Keratinocyte (primary cell): ENCODE results near the gene HNRNPA2B1.

Source experiments
- EZH2 ChIP-seq: IDR thresholded peaks from one replicate; pipeline ENCODE4 v1.6.1; 2012; ENCODE audit warnings: inconsistent platforms, mild to moderate bottlenecking, low read length, moderate library complexity
- TF ChIP-seq, protein P1 (sequence below), 3 experiments: IDR thresholded peaks in 1 of 3; conservative IDR thresholded peaks in 1 of 3; optimal IDR thresholded peaks in 1 of 3; 2 replicates in 2 of 3; 3 replicates in 1 of 3; pipeline versions ENCODE3 to v1.5.1; 2011; ENCODE audit warnings: low read length in 3 of 3, mild to moderate bottlenecking in 3 of 3, moderate library complexity in 2 of 3, control low read depth in 1 of 3, inconsistent platforms in 1 of 3; ENCODE audit not compliant: insufficient read depth in 2 of 3; ENCODE audit errors: extremely low read depth in 1 of 3

DNA sequence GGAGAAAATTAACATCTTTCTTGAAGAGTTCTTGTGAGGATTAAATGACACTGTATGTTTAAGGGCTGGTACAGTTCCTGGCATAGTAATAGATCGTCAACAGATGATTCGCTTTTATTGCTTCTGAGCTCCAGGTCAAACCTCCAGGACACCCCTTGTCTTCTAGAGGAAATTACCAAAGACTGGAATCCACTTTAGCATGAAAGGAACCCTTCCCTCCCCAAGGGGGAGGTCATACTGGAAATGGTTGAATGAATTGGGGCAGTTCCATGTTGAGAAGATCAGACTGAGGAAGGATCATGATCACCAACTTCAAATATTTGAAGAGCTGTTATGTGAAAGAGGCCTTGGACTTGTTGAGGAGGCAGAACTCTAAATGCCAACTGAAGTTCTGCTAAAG is 39.6 kb downstream of the HNRNPA2B1 start:
- TF ChIP-seq, protein P1, sequence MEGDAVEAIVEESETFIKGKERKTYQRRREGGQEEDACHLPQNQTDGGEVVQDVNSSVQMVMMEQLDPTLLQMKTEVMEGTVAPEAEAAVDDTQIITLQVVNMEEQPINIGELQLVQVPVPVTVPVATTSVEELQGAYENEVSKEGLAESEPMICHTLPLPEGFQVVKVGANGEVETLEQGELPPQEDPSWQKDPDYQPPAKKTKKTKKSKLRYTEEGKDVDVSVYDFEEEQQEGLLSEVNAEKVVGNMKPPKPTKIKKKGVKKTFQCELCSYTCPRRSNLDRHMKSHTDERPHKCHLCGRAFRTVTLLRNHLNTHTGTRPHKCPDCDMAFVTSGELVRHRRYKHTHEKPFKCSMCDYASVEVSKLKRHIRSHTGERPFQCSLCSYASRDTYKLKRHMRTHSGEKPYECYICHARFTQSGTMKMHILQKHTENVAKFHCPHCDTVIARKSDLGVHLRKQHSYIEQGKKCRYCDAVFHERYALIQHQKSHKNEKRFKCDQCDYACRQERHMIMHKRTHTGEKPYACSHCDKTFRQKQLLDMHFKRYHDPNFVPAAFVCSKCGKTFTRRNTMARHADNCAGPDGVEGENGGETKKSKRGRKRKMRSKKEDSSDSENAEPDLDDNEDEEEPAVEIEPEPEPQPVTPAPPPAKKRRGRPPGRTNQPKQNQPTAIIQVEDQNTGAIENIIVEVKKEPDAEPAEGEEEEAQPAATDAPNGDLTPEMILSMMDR (optimal IDR thresholded peaks at IDR 0.05 in 1 of 3, IDR thresholded peaks at IDR 0.05 in 1 of 3, conservative IDR thresholded peaks at IDR 0.05 in 1 of 3; ENCODE audit: extremely low read depth in 1 of 3, insufficient read depth in 2 of 3, low read length in 3 of 3): no peak
- no peak for TF ChIP-seq EZH2
